ENCODE data around the gene CAMK1D.
"Not testable (repeated sequence)": the region's sequence is repeated elsewhere in the genome, so short reads cannot be mapped to it uniquely, and the experiment has no call there.

Gene CAMK1D

GRCh38 chr10:12430406-12430982 lies 81.1 kb downstream of the CAMK1D start:
- DNase-seq (ENCODE audit: low spot score), result no peak

- DNase-seq (ENCODE audit: low spot score), result no peak
Observed at GRCh38 chr10:12431151-12432101, 82.1 kb downstream of the CAMK1D start.

- DNase-seq (ENCODE audit: low spot score), result no peak
Observed at GRCh38 chr10:12432402-12433189, 83.2 kb downstream of the CAMK1D start.

GRCh38 chr10:12434277-12434676 lies 84.9 kb downstream of the CAMK1D start:
- DNase-seq (ENCODE audit: low spot score), result no peak

GRCh38 chr10:12434677-12435076 lies 85.3 kb downstream of the CAMK1D start:
- DNase-seq (ENCODE audit: low spot score), result not testable (repeated sequence)

GRCh38 chr10:12435348-12435747 lies 86.0 kb downstream of the CAMK1D start:
- no peak for DNase-seq (ENCODE audit: low spot score)

GRCh38 chr10:12438919-12439692 lies 89.8 kb downstream of the CAMK1D start:
- no peak for DNase-seq (ENCODE audit: low spot score)

- DNase-seq (ENCODE audit: low spot score), result not testable (repeated sequence)
Observed at GRCh38 chr10:12439767-12440166, 90.4 kb downstream of the CAMK1D start.

GRCh38 chr10:12443026-12443425 lies 93.7 kb downstream of the CAMK1D start:
- no peak for DNase-seq (ENCODE audit: low spot score)

- no peak for DNase-seq (ENCODE audit: low spot score)
Observed at GRCh38 chr10:12444981-12445700, 95.8 kb downstream of the CAMK1D start.

GRCh38 chr10:12445701-12446334 lies 96.5 kb downstream of the CAMK1D start:
- no peak for DNase-seq (ENCODE audit: low spot score)

GRCh38 chr10:12448340-12448728 lies 99.0 kb downstream of the CAMK1D start:
- no peak for DNase-seq (ENCODE audit: low spot score)

GRCh38 chr10:12448729-12449391 lies 99.5 kb downstream of the CAMK1D start:
- peak; percentile 39 for DNase-seq (ENCODE audit: low spot score)

GRCh38 chr10:12455318-12455717 lies 106.0 kb downstream of the CAMK1D start:
- DNase-seq (ENCODE audit: low spot score), result no peak

- DNase-seq (ENCODE audit: low spot score), result no peak
Observed at GRCh38 chr10:12455766-12456165, 106.4 kb downstream of the CAMK1D start.

GRCh38 chr10:12459340-12459739 lies 110.0 kb downstream of the CAMK1D start:
- DNase-seq (ENCODE audit: low spot score), result no peak

- no peak for DNase-seq (ENCODE audit: low spot score)
Observed at GRCh38 chr10:12459762-12460161, 110.4 kb downstream of the CAMK1D start.

- no peak for DNase-seq (ENCODE audit: low spot score)
Observed at GRCh38 chr10:12463459-12463838, 114.1 kb downstream of the CAMK1D start.

- DNase-seq (ENCODE audit: low spot score), result peak; percentile 29
Observed at GRCh38 chr10:12465385-12466136, 116.2 kb downstream of the CAMK1D start.

Measured in hematopoietic multipotent progenitor cell treated with erythropoietin and hydrocortisone succinate and interleukin-3 and kit ligand, for 17 days (in vitro differentiated cells).